DND-41 (cell line): Measurements from ENCODE around the gene DENND2A.
"Not testable (repeated sequence)": the region's sequence is repeated elsewhere in the genome, so short reads cannot be mapped to it uniquely, and the experiment has no call there.

Source experiments
- ATAC-seq: fragments of 200-7000 bp; cut with Tn5 transposase; 3 replicates; pipeline ENCODE4 v1.9.1; 2021; ENCODE audit warnings: low read depth; ENCODE audit not compliant: insufficient read depth
- DNase-seq: peaks from one replicate; pipeline ENCODE4 v3.0.0-alpha.2; 2020
- H2AFZ ChIP-seq: 2 replicates; pipeline ENCODE4 v1.6.0; 2012; ENCODE audit warnings: low read depth, low read length
- H3K27ac ChIP-seq: 2 replicates; pipeline ENCODE4 v1.5.1; 2012; ENCODE audit warnings: low read length, inconsistent platforms
- H3K27me3 ChIP-seq: fragments of 200-600 bp; sonication (generic); 2 replicates; pipeline ENCODE4 v1.6.0; 2012; ENCODE audit warnings: low read length, mild to moderate bottlenecking, inconsistent platforms; ENCODE audit not compliant: insufficient read depth, poor library complexity
- H3K36me3 ChIP-seq: 2 replicates; pipeline ENCODE4 v1.5.1; 2012; ENCODE audit warnings: low read length, inconsistent platforms; ENCODE audit not compliant: insufficient read depth
- H3K4me1 ChIP-seq: 2 replicates; pipeline ENCODE4 v1.5.1; 2012; ENCODE audit warnings: mild to moderate bottlenecking, low read length; ENCODE audit not compliant: insufficient read depth
- H3K4me2 ChIP-seq: 2 replicates; pipeline ENCODE4 v1.6.0; 2012; ENCODE audit warnings: mild to moderate bottlenecking, moderate library complexity, low read length, inconsistent platforms; ENCODE audit not compliant: insufficient read depth
- H3K4me3 ChIP-seq, 2 experiments: fragments of 200-600 bp in 1 of 2; shearing (Covaris generic) in 1 of 2; 2 replicates each; pipeline ENCODE4 v1.5.1; 2012 to 2016; ENCODE audit warnings: inconsistent platforms in 2 of 2, low read length in 2 of 2, mild to moderate bottlenecking in 2 of 2, low read depth in 1 of 2, moderate library complexity in 1 of 2
- H3K79me2 ChIP-seq: 2 replicates; pipeline ENCODE4 v1.6.0; 2012; ENCODE audit warnings: low read length, inconsistent platforms; ENCODE audit not compliant: insufficient read depth
- H3K9ac ChIP-seq: 2 replicates; pipeline ENCODE4 v1.6.0; 2012; ENCODE audit warnings: low read depth, mild to moderate bottlenecking, inconsistent platforms, low read length, moderate library complexity
- H3K9me3 ChIP-seq: 2 replicates; pipeline ENCODE4 v1.5.1; 2012; ENCODE audit warnings: low read length, moderate library complexity, mild to moderate bottlenecking, inconsistent platforms; ENCODE audit not compliant: insufficient read depth, severe bottlenecking
- H4K20me1 ChIP-seq: 2 replicates; pipeline ENCODE4 v1.6.0; 2012; ENCODE audit warnings: low read length; ENCODE audit not compliant: insufficient read depth
- EZH2 ChIP-seq: IDR thresholded peaks from 3 replicates; pipeline ENCODE4 v1.6.1; 2012; ENCODE audit warnings: borderline replicate concordance, low read depth, mild to moderate bottlenecking, moderate library complexity, low read length, inconsistent platforms; ENCODE audit not compliant: severe bottlenecking
- TF ChIP-seq, protein P1 (sequence below): IDR thresholded peaks from 2 replicates; pipeline ENCODE4 v1.5.1; 2012; ENCODE audit warnings: borderline replicate concordance, low read length, moderate library complexity, mild to moderate bottlenecking; ENCODE audit not compliant: poor library complexity, severe bottlenecking; ENCODE audit errors: extremely low read depth

The DENND2A gene

DNA sequence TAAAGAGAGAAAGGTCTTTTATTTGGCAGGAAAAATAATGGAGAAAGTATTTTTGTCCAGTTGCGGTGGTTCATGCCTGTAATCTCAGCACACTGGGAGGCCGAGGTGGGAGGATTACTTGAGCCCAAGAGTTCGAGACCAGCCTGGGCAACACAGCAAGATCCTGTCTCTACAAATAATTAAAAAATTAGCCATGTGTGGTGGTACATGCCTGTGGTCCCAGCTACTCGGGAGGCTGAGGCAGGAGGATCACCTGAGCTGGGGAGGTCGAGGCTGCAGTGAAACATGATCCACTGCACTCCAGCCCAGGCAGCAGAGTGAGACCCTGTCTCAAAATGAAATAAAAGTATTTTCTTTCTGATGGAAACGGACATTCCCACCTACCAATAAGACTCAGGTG is 83.5 kb downstream of the DENND2A start:
- Histone ChIP-seq H3K4me3 (no peak overlapping the region), H2AFZ (no peak overlapping the region), H4K20me1 (no peaks in the 10 kb centered on the region), H3K9ac (no peak overlapping the region), H3K36me3 (no peaks in the 10 kb centered on the region), H3K9me3 (no peaks in the 10 kb centered on the region), H3K79me2 (no peaks in the 10 kb centered on the region), H3K4me2 (no peak overlapping the region), H3K4me1 (no peaks in the 10 kb centered on the region), H3K27me3 (peaks cover 3% of the 10 kb centered on the region), H3K27ac (no peak overlapping the region)
- ATAC-seq = no peak
- TF ChIP-seq EZH2 = no peak
- DNase-seq = no peak

DNA sequence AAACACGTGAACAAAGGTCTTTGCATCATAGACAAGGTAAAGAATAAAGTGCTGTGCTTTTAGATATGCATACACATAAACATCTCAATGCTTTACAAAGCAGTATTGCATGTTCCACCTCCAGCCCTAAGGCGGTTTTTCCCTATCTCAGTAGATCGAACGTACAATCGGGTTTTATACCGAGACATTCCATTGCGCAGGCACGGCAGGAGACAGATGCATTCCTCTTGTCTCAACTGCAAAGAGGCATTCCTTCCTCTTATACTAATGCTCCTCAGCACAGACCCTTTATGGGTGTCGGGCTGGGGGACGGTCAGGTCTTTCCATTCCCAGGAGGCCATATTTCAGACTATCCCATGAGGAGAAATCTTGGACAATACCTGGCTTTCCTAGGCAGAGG is 87.4 kb downstream of the DENND2A start:
- H3K4me2 ChIP-seq, DNase-seq, H4K20me1 ChIP-seq, H3K27me3 ChIP-seq, H3K79me2 ChIP-seq, H3K27ac ChIP-seq, ATAC-seq, H3K4me1 ChIP-seq, H3K9ac ChIP-seq, H3K36me3 ChIP-seq, H3K9me3 ChIP-seq, H2AFZ ChIP-seq, H3K4me3 ChIP-seq: not testable (repeated sequence)

DNA sequence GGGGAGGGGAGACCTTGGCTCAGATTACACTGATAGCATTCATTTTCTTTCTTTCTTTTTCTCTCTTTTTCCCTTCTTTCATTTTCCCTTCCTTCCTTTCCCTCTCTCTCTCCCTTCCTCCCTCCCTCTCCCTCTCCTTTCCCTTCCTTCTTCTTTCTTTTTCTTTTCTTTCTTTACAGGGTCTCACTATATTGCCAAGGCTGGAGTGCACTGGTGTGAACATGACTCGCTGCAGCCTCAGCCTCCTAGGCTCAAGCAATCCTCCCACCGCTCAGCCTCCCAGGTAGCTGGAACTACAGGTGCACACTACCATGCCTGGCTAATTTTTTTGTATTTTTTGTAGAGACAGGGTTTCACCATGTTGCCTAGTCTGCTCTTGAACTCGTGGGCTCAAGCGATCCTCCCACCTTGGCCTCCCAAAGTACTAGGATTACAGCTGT is 88.4 kb downstream of the DENND2A start:
- Histone ChIP-seq H2AFZ (no peak overlapping the region), H3K9ac (no peak overlapping the region), H3K27ac (no peak overlapping the region), H3K4me3 (no peak overlapping the region), H3K4me1 (no peaks in the 10 kb centered on the region), H3K36me3 (no peaks in the 10 kb centered on the region), H3K4me2 (no peak overlapping the region), H3K9me3 (no peaks in the 10 kb centered on the region), H3K27me3 (peaks cover 7% of the 10 kb centered on the region), H4K20me1 (no peaks in the 10 kb centered on the region), H3K79me2 (no peaks in the 10 kb centered on the region)
- no peak for ATAC-seq
- no peak for DNase-seq
- no peak for TF ChIP-seq EZH2
- TF ChIP-seq, protein P1, sequence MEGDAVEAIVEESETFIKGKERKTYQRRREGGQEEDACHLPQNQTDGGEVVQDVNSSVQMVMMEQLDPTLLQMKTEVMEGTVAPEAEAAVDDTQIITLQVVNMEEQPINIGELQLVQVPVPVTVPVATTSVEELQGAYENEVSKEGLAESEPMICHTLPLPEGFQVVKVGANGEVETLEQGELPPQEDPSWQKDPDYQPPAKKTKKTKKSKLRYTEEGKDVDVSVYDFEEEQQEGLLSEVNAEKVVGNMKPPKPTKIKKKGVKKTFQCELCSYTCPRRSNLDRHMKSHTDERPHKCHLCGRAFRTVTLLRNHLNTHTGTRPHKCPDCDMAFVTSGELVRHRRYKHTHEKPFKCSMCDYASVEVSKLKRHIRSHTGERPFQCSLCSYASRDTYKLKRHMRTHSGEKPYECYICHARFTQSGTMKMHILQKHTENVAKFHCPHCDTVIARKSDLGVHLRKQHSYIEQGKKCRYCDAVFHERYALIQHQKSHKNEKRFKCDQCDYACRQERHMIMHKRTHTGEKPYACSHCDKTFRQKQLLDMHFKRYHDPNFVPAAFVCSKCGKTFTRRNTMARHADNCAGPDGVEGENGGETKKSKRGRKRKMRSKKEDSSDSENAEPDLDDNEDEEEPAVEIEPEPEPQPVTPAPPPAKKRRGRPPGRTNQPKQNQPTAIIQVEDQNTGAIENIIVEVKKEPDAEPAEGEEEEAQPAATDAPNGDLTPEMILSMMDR = no peak

DNA sequence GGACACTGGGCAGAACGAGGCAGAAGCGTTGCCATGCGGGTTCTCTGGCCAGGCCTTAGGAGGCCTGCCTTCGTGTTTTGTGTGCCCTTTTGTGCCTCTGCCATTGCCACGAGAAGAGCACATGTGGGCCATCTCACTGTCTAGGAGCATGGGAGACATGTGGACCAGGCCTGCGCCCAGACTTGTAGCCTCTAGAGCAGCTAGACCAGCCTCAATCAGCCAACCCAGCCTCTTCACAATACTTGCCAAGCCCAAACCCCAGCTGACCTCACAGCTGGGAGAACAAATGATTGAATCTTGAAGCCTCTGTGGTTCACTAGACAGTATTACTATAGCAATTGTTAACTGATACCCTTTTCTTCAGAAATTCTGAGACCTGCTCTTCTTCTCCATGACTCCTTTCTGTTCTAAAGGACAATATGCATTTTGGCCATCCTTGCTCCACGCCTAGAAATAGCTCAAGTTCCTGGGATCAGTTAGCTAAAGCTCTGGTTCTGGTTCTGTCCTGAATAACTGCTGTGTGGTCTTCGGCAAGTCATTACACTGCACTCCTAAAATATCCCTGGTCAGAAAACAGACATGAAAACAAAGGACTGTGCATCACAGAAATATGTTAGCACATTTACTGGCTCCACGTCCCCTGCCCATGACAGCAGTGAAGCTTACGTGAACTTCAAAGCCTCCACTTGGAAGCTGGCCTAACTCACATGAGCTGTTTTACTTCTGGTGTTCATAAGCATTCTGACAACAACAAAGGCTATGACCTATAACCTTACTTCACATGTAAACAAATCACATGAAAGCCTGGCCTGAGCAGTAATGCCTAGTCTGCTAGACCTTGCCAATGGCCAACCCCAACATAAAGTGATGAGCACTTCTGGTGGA is 89.0 kb downstream of the DENND2A start:
- Histone ChIP-seq H3K27ac (no peak overlapping the region), H3K36me3 (no peaks in the 10 kb centered on the region), H3K9ac (no peak overlapping the region), H3K4me1 (no peaks in the 10 kb centered on the region), H3K4me2 (no peak overlapping the region), H3K9me3 (no peaks in the 10 kb centered on the region), H3K79me2 (no peaks in the 10 kb centered on the region), H3K4me3 (no peak overlapping the region), H4K20me1 (no peaks in the 10 kb centered on the region), H2AFZ (no peak overlapping the region), H3K27me3 (peaks cover 7% of the 10 kb centered on the region)
- ATAC-seq = no peak
- no peak for DNase-seq
- TF ChIP-seq EZH2 = no peak
- TF ChIP-seq, protein P1 = no peak
